ENCODE results near the gene FURIN.
"Not testable (repeated sequence)": the region's sequence is repeated elsewhere in the genome, so short reads cannot be mapped to it uniquely, and the experiment has no call there.

Gene FURIN

GRCh38 chr15:90883976-90884718, 15.8 kb downstream of the FURIN start, which contains the start of gene FES:
Gene FES, plus strand, starts transcription at chr15:90884504. Its CDS starts 542 bp downstream, at chr15:90885046.
- DNase-seq, result no peak

GRCh38 chr15:90884719-90885431, 16.5 kb downstream of the FURIN start:
- no peak for DNase-seq

- DNase-seq, result peak; percentile 78
These were observed 17.3 kb downstream of the FURIN start for GRCh38 chr15:90885432-90886290.

GRCh38 chr15:90886291-90886614, 17.9 kb downstream of the FURIN start:
- DNase-seq, result no peak

GRCh38 chr15:90887037-90887481, 18.7 kb downstream of the FURIN start:
- DNase-seq, result no peak

GRCh38 chr15:90889313-90889730, 20.9 kb downstream of the FURIN start:
- DNase-seq, result no peak

GRCh38 chr15:90889736-90890456, 21.5 kb downstream of the FURIN start:
- no peak for DNase-seq

GRCh38 chr15:90890839-90891238, 22.5 kb downstream of the FURIN start:
- DNase-seq, result no peak

- no peak for DNase-seq
These were observed 23.1 kb downstream of the FURIN start for GRCh38 chr15:90891346-90891949.

- no peak for DNase-seq
These were observed 23.6 kb downstream of the FURIN start for GRCh38 chr15:90892023-90892422.

- DNase-seq, result no peak
These were observed 24.2 kb downstream of the FURIN start for GRCh38 chr15:90892498-90893174.

GRCh38 chr15:90893175-90894090, 25.0 kb downstream of the FURIN start:
- no peak for DNase-seq

GRCh38 chr15:90895571-90896117, 27.3 kb downstream of the FURIN start:
- DNase-seq, result no peak

GRCh38 chr15:90897131-90897655, 28.8 kb downstream of the FURIN start:
- not testable (repeated sequence) for DNase-seq

- DNase-seq, result no peak
These were observed 33.0 kb downstream of the FURIN start for GRCh38 chr15:90901175-90902039.

- DNase-seq, result peak; percentile 76
These were observed 33.9 kb downstream of the FURIN start for GRCh38 chr15:90902040-90902839.

GRCh38 chr15:90902840-90903732, 34.7 kb downstream of the FURIN start, which contains the start of gene MAN2A2:
Gene MAN2A2, plus strand, starts transcription at chr15:90903302. Its CDS starts 906 bp downstream, at chr15:90904208.
- DNase-seq, result peak; percentile 74

Data from CD4-positive, alpha-beta T cell treated with Interleukin-21 for 1 hour (primary cell).